Trophoblast cell (in vitro differentiated cells and primary cell): ENCODE results near the gene DNM3.

ENCODE experiments used
- DNase-seq, 2 donors: peaks; one replicate each; pipeline ENCODE4 v3.0.0-alpha.2; 2016
- H2AFZ ChIP-seq: 2 replicates; pipeline ENCODE4 v1.6.1; 2013; ENCODE audit warnings: low read length, moderate library complexity, mild to moderate bottlenecking; ENCODE audit not compliant: insufficient read depth, poor library complexity
- H2AK5ac ChIP-seq: 2 replicates; pipeline ENCODE4 v1.6.1; 2013; ENCODE audit warnings: mild to moderate bottlenecking, low read length
- H2BK120ac ChIP-seq: 2 replicates; pipeline ENCODE4 v1.6.1; 2013; ENCODE audit warnings: low read length, mild to moderate bottlenecking, moderate library complexity; ENCODE audit not compliant: insufficient read depth, poor library complexity
- H2BK12ac ChIP-seq: 2 replicates; pipeline ENCODE4 v1.6.1; 2013; ENCODE audit warnings: mild to moderate bottlenecking, low read length, moderate library complexity
- H2BK5ac ChIP-seq: 2 replicates; pipeline ENCODE4 v1.6.1; 2013; ENCODE audit warnings: low read length, low read depth, moderate library complexity, mild to moderate bottlenecking; ENCODE audit not compliant: poor library complexity
- H3K14ac ChIP-seq: 2 replicates; pipeline ENCODE4 v1.6.1; 2013; ENCODE audit warnings: mild to moderate bottlenecking, low read length
- H3K18ac ChIP-seq: 2 replicates; pipeline ENCODE4 v1.6.1; 2013; ENCODE audit warnings: mild to moderate bottlenecking, low read length
- H3K23ac ChIP-seq: 2 replicates; pipeline ENCODE4 v1.6.1; 2013; ENCODE audit warnings: low read length
- H3K27ac ChIP-seq: 2 replicates; pipeline ENCODE4 v1.5.1; 2013; ENCODE audit warnings: low read depth, mild to moderate bottlenecking, inconsistent platforms, low read length, moderate library complexity
- H3K27me3 ChIP-seq: 2 replicates; pipeline ENCODE4 v1.6.1; 2013; ENCODE audit warnings: inconsistent platforms, mild to moderate bottlenecking, low read length, moderate library complexity; ENCODE audit not compliant: insufficient read depth
- H3K36me3 ChIP-seq, 2 experiments: 1 replicate in 1 of 2; 2 replicates in 1 of 2; pipeline ENCODE4 v1.6.1; 2013; ENCODE audit warnings: low read length in 2 of 2, mild to moderate bottlenecking in 2 of 2, moderate library complexity in 1 of 2; ENCODE audit not compliant: insufficient read depth in 2 of 2, control insufficient read depth in 1 of 2
- H3K4ac ChIP-seq: 2 replicates; pipeline ENCODE4 v1.6.1; 2013; ENCODE audit warnings: low read depth, mild to moderate bottlenecking, low read length, moderate library complexity
- H3K4me1 ChIP-seq, 2 experiments: 1 replicate in 1 of 2; 2 replicates in 1 of 2; pipeline ENCODE4 v1.6.1; 2013; ENCODE audit warnings: low read length in 2 of 2, mild to moderate bottlenecking in 2 of 2, moderate library complexity in 1 of 2; ENCODE audit not compliant: insufficient read depth in 2 of 2, control insufficient read depth in 1 of 2
- H3K4me2 ChIP-seq: 2 replicates; pipeline ENCODE4 v1.6.1; 2013; ENCODE audit warnings: inconsistent platforms, mild to moderate bottlenecking, low read length, moderate library complexity
- H3K4me3 ChIP-seq: 2 replicates; pipeline ENCODE4 v1.5.1; 2013; ENCODE audit warnings: mild to moderate bottlenecking, low read depth, low read length, inconsistent platforms
- H3K79me1 ChIP-seq: one replicate; pipeline ENCODE4 v1.6.1; 2013; ENCODE audit warnings: low read length
- H3K79me2 ChIP-seq: 2 replicates; pipeline ENCODE4 v1.6.1; 2013; ENCODE audit warnings: low read length, mild to moderate bottlenecking; ENCODE audit not compliant: control insufficient read depth, insufficient read depth, poor library complexity
- H3K9ac ChIP-seq: 2 replicates; pipeline ENCODE4 v1.6.1; 2013; ENCODE audit warnings: mild to moderate bottlenecking, low read length
- H3K9me3 ChIP-seq: 2 replicates; pipeline ENCODE4 v1.6.1; 2013; ENCODE audit warnings: low read depth, mild to moderate bottlenecking, control low read depth, inconsistent platforms, low read length; ENCODE audit not compliant: insufficient read depth
- H4K12ac ChIP-seq: 2 replicates; pipeline ENCODE4 v1.6.1; 2013; ENCODE audit warnings: low read depth, mild to moderate bottlenecking, low read length, moderate library complexity
- H4K8ac ChIP-seq: 2 replicates; pipeline ENCODE4 v1.6.1; 2013; ENCODE audit warnings: low read depth, mild to moderate bottlenecking, low read length, moderate library complexity
- H4K91ac ChIP-seq: one replicate; pipeline ENCODE4 v1.6.1; 2013; ENCODE audit warnings: low read depth, mild to moderate bottlenecking, low read length, moderate library complexity
- WGBS: extraction: QIAGEN DNeasy Blood & Tissue Kit; methylation state at CpG from one replicate; pipeline ENCODE4 v1.1.7; 2013; ENCODE audit warnings: missing lambda C conversion rate; ENCODE audit not compliant: insufficient read length, insufficient coverage; ENCODE audit errors: extremely low coverage; 5-methylcytosine and 5-hydroxymethylcytosine counted together

The DNM3 gene

GRCh38 chr1:171802207-171802606, 39.1 kb upstream of the DNM3 start:
- Histone ChIP-seq H4K12ac (no peak overlapping the region), H3K23ac (no peak overlapping the region), H2AFZ (no peak overlapping the region), H3K4ac (no peak overlapping the region), H3K14ac (no peak overlapping the region), H2BK12ac (no peak overlapping the region), H3K79me1 (no peaks in the 10 kb centered on the region), H3K4me1 (no peaks in the 10 kb centered on the region), H3K27ac (no peak overlapping the region), H2BK120ac (no peak overlapping the region), H3K36me3 (peaks cover 2 to 3% of the 10 kb centered on the region in 2 experiments), H4K91ac (no peak overlapping the region), H2AK5ac (no peak overlapping the region), H3K27me3 (no peaks in the 10 kb centered on the region), H3K79me2 (no peaks in the 10 kb centered on the region), H2BK5ac (no peak overlapping the region), H4K8ac (no peak overlapping the region), H3K9me3 (no peaks in the 10 kb centered on the region), H3K4me3 (no peak overlapping the region), H3K4me2 (no peak overlapping the region), H3K18ac (no peak overlapping the region), H3K9ac (no peak overlapping the region)
- DNase-seq, result no peak
- WGBS, result no CpG with 5 or more reads among the region's 3 CpGs

GRCh38 chr1:171803045-171803444, 38.3 kb upstream of the DNM3 start:
- Histone ChIP-seq H3K27me3 (no peaks in the 10 kb centered on the region), H3K23ac (no peak overlapping the region), H4K12ac (no peak overlapping the region), H3K4me2 (no peak overlapping the region), H3K27ac (no peak overlapping the region), H2BK5ac (no peak overlapping the region), H3K79me1 (no peaks in the 10 kb centered on the region), H3K4me3 (no peak overlapping the region), H3K36me3 (peaks cover under 1 to 3% of the 10 kb centered on the region in 2 experiments), H2BK12ac (no peak overlapping the region), H2BK120ac (no peak overlapping the region), H3K9me3 (no peaks in the 10 kb centered on the region), H2AFZ (no peak overlapping the region), H4K8ac (no peak overlapping the region), H2AK5ac (no peak overlapping the region), H3K4ac (no peak overlapping the region), H3K4me1 (no peaks in the 10 kb centered on the region), H3K14ac (no peak overlapping the region), H3K18ac (no peak overlapping the region), H3K9ac (no peak overlapping the region), H4K91ac (no peak overlapping the region), H3K79me2 (no peaks in the 10 kb centered on the region)
- WGBS, result no CpG with 5 or more reads among the region's 2 CpGs
- DNase-seq, result no peak

- Histone ChIP-seq H3K9ac (no peak overlapping the region), H2BK5ac (no peak overlapping the region), H3K36me3 (peaks cover 0 to 3% of the 10 kb centered on the region in 2 experiments), H3K27me3 (no peaks in the 10 kb centered on the region), H3K4ac (no peak overlapping the region), H3K79me1 (no peaks in the 10 kb centered on the region), H2BK120ac (no peak overlapping the region), H4K8ac (no peak overlapping the region), H2AK5ac (no peak overlapping the region), H3K27ac (no peak overlapping the region), H3K23ac (no peak overlapping the region), H3K4me1 (no peaks in the 10 kb centered on the region), H2AFZ (no peak overlapping the region), H3K4me2 (no peak overlapping the region), H4K91ac (no peak overlapping the region), H3K18ac (no peak overlapping the region), H3K9me3 (no peaks in the 10 kb centered on the region), H3K4me3 (no peak overlapping the region), H4K12ac (no peak overlapping the region), H2BK12ac (no peak overlapping the region), H3K14ac (no peak overlapping the region), H3K79me2 (no peaks in the 10 kb centered on the region)
- no CpG with 5 or more reads among the region's 17 CpGs for WGBS
- DNase-seq, result no peak
Observed at GRCh38 chr1:171803461-171804022, 37.8 kb upstream of the DNM3 start.

GRCh38 chr1:171805395-171806115, 35.7 kb upstream of the DNM3 start:
- no peak overlapping the region for H2BK120ac ChIP-seq
- no peak overlapping the region for H3K18ac ChIP-seq
- peaks cover 0 to 3% of the 10 kb centered on the region in 2 experiments for H3K36me3 ChIP-seq
- no peak for DNase-seq
- no peaks in the 10 kb centered on the region for H3K9me3 ChIP-seq
- H3K4me1 ChIP-seq, result no peaks in the 10 kb centered on the region
- no peak overlapping the region for H4K12ac ChIP-seq
- no peaks in the 10 kb centered on the region for H3K27me3 ChIP-seq
- no peak overlapping the region for H4K91ac ChIP-seq
- no peak overlapping the region for H2AFZ ChIP-seq
- no CpG with 5 or more reads among the region's 9 CpGs for WGBS
- no peak overlapping the region for H2AK5ac ChIP-seq
- H3K79me1 ChIP-seq, result no peaks in the 10 kb centered on the region
- H3K27ac ChIP-seq, result no peak overlapping the region
- H3K23ac ChIP-seq, result no peak overlapping the region
- H2BK5ac ChIP-seq, result no peak overlapping the region
- H3K4ac ChIP-seq, result no peak overlapping the region
- no peaks in the 10 kb centered on the region for H3K79me2 ChIP-seq
- H2BK12ac ChIP-seq, result no peak overlapping the region
- no peak overlapping the region for H3K14ac ChIP-seq
- H3K4me3 ChIP-seq, result no peak overlapping the region
- no peak overlapping the region for H4K8ac ChIP-seq
- no peak overlapping the region for H3K9ac ChIP-seq
- H3K4me2 ChIP-seq, result no peak overlapping the region
